Activated CD8-positive, alpha-beta memory T cell treated with anti-CD3 and anti-CD28 coated beads, Interleukin-2, amount 50 U/mL, for 48 hours (primary cell): ENCODE results near the gene CLEC4D.
"Not testable (repeated sequence)": the region's sequence is repeated elsewhere in the genome, so short reads cannot be mapped to it uniquely, and the experiment has no call there.

ENCODE experiments used
- DNase-seq: peaks from one replicate; pipeline ENCODE4 v3.0.0-alpha.2; 2020

Gene CLEC4D

GRCh38 chr12:8537820-8538219, 24.5 kb downstream of the CLEC4D start:
- DNase-seq, result not testable (repeated sequence)

GRCh38 chr12:8540831-8541230, 27.5 kb downstream of the CLEC4D start, which contains the start of gene CLEC4E:
CLEC4E (minus strand) TSS chr12:8540905; CDS start chr12:8540797, 108 bp downstream.
- DNase-seq, result not testable (repeated sequence)

- DNase-seq, result no peak
These were observed 28.3 kb downstream of the CLEC4D start for GRCh38 chr12:8541562-8541961.

- DNase-seq, result peak; percentile 83
These were observed 31.0 kb downstream of the CLEC4D start for GRCh38 chr12:8544295-8544694.

- no peak for DNase-seq
These were observed 33.3 kb downstream of the CLEC4D start for GRCh38 chr12:8546591-8546990.

GRCh38 chr12:8547645-8548044, 34.3 kb downstream of the CLEC4D start:
- DNase-seq, result no peak

- no peak for DNase-seq
These were observed 34.9 kb downstream of the CLEC4D start for GRCh38 chr12:8548192-8548591.

- DNase-seq, result no peak
These were observed 36.1 kb downstream of the CLEC4D start for GRCh38 chr12:8549381-8549780.

GRCh38 chr12:8553088-8553627, 39.9 kb downstream of the CLEC4D start:
- no peak for DNase-seq

- DNase-seq, result no peak
These were observed 41.3 kb downstream of the CLEC4D start for GRCh38 chr12:8554451-8555195.

- no peak for DNase-seq
These were observed 43.3 kb downstream of the CLEC4D start for GRCh38 chr12:8556531-8557097.

GRCh38 chr12:8559676-8560075, 46.4 kb downstream of the CLEC4D start:
- no peak for DNase-seq

- no peak for DNase-seq
These were observed 47.7 kb downstream of the CLEC4D start for GRCh38 chr12:8561011-8561410.

- no peak for DNase-seq
These were observed 49.0 kb downstream of the CLEC4D start for GRCh38 chr12:8562310-8562709.

GRCh38 chr12:8563356-8563755, 50.1 kb downstream of the CLEC4D start:
- DNase-seq, result no peak

- DNase-seq, result no peak
These were observed 51.4 kb downstream of the CLEC4D start for GRCh38 chr12:8564656-8565055.

GRCh38 chr12:8566052-8566451, 52.7 kb downstream of the CLEC4D start:
- DNase-seq, result not testable (repeated sequence)

- DNase-seq, result no peak
These were observed 53.2 kb downstream of the CLEC4D start for GRCh38 chr12:8566525-8566924.
